Measurements from ENCODE around the gene OR52B2.

DNA sequence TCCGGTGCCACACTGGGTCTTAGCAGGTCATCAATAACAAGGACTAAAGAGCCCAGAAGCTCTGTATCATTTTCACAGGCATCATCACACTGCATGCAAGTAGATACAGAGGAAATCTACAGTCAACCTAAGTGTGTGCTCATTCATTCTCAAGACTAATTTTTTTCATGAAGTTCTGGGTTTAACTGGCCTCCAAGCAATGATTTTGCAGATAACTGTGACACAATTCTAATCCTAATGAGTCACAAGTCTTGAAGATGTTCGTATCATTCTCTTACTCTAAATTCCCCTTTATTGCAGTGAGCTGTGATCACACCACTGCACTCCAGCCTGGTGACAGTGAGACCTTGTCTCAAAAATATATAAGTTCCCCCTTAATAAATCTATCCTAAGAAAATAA is 31.4 kb upstream of the OR52B2 start:
- TF ChIP-seq, protein P1, sequence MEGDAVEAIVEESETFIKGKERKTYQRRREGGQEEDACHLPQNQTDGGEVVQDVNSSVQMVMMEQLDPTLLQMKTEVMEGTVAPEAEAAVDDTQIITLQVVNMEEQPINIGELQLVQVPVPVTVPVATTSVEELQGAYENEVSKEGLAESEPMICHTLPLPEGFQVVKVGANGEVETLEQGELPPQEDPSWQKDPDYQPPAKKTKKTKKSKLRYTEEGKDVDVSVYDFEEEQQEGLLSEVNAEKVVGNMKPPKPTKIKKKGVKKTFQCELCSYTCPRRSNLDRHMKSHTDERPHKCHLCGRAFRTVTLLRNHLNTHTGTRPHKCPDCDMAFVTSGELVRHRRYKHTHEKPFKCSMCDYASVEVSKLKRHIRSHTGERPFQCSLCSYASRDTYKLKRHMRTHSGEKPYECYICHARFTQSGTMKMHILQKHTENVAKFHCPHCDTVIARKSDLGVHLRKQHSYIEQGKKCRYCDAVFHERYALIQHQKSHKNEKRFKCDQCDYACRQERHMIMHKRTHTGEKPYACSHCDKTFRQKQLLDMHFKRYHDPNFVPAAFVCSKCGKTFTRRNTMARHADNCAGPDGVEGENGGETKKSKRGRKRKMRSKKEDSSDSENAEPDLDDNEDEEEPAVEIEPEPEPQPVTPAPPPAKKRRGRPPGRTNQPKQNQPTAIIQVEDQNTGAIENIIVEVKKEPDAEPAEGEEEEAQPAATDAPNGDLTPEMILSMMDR (conservative IDR thresholded peaks at IDR 0.05; ENCODE audit: low read depth, low read length), result no peak
- no peak for TF ChIP-seq EZH2 (IDR thresholded peaks at IDR 0.05; ENCODE audit: low read length, unreplicated experiment)
- no peak for TF ChIP-seq EZH2phosphoT487 (IDR thresholded peaks at IDR 0.05; ENCODE audit: borderline replicate concordance, low read length)

Data from PC-3 (cell line).